ENCODE results near the gene PILRB.
"Not testable (repeated sequence)": the region's sequence is repeated elsewhere in the genome, so short reads cannot be mapped to it uniquely, and the experiment has no call there.

PILRB gene

GRCh38 chr7:100378114-100378755 is 20.3 kb downstream of the PILRB start:
- DNase-seq (ENCODE audit: low read depth) = no peak

GRCh38 chr7:100380196-100380595 is 22.3 kb downstream of the PILRB start:
- no peak for DNase-seq (ENCODE audit: low read depth)

- DNase-seq (ENCODE audit: low read depth) = not testable (repeated sequence)
Observed at GRCh38 chr7:100381531-100382233, 23.8 kb downstream of the PILRB start.

- not testable (repeated sequence) for DNase-seq (ENCODE audit: low read depth)
Observed at GRCh38 chr7:100382234-100382853, 24.4 kb downstream of the PILRB start.

GRCh38 chr7:100384628-100385294 is 26.8 kb downstream of the PILRB start:
- no peak for DNase-seq (ENCODE audit: low read depth)

GRCh38 chr7:100386940-100387339 is 29.0 kb downstream of the PILRB start:
- DNase-seq (ENCODE audit: low read depth) = no peak

- no peak for DNase-seq (ENCODE audit: low read depth)
Observed at GRCh38 chr7:100387695-100388094, 29.8 kb downstream of the PILRB start.

GRCh38 chr7:100389437-100390088 is 31.6 kb downstream of the PILRB start:
- DNase-seq (ENCODE audit: low read depth) = no peak

- DNase-seq (ENCODE audit: low read depth) = no peak
Observed at GRCh38 chr7:100390286-100391009, 32.5 kb downstream of the PILRB start.

GRCh38 chr7:100393233-100393905 is 35.5 kb downstream of the PILRB start:
- no peak for DNase-seq (ENCODE audit: low read depth)

- DNase-seq (ENCODE audit: low read depth) = no peak
Observed at GRCh38 chr7:100394077-100394476, 36.2 kb downstream of the PILRB start.

GRCh38 chr7:100396421-100396982 is 38.6 kb downstream of the PILRB start:
- DNase-seq (ENCODE audit: low read depth) = no peak

GRCh38 chr7:100397315-100398081 is 39.6 kb downstream of the PILRB start:
- no peak for DNase-seq (ENCODE audit: low read depth)

GRCh38 chr7:100398239-100398638 is 40.3 kb downstream of the PILRB start:
- no peak for DNase-seq (ENCODE audit: low read depth)

- DNase-seq (ENCODE audit: low read depth) = no peak
Observed at GRCh38 chr7:100400041-100400440, 42.1 kb downstream of the PILRB start.

- DNase-seq (ENCODE audit: low read depth) = no peak
Observed at GRCh38 chr7:100400656-100401055, 42.7 kb downstream of the PILRB start.

GRCh38 chr7:100401811-100402210 is 43.9 kb downstream of the PILRB start:
- no peak for DNase-seq (ENCODE audit: low read depth)

GRCh38 chr7:100402241-100402640 is 44.3 kb downstream of the PILRB start:
- DNase-seq (ENCODE audit: low read depth) = no peak

- DNase-seq (ENCODE audit: low read depth) = no peak
Observed at GRCh38 chr7:100406767-100407166, 48.9 kb downstream of the PILRB start.

All from stimulated activated CD8-positive, alpha-beta memory T cell treated with anti-CD3 and anti-CD28 coated beads, Interleukin-15, amount 100 ng/mL, for 1 hour (primary cell).